Stimulated activated CD4-positive, alpha-beta T cell treated with anti-CD3 and anti-CD28 coated beads, Interleukin-12 subunit alpha, Interleukin-12 subunit beta, amount 100 ng/mL, for 48 hours (primary cell): ENCODE results near the gene CALML6.

Source experiments
- DNase-seq, 3 donors: peaks; one replicate each; pipeline ENCODE4 v3.0.0-alpha.2; 2020; ENCODE audit warnings: low read depth in 2 of 3, low spot score in 1 of 3

The CALML6 gene

DNA sequence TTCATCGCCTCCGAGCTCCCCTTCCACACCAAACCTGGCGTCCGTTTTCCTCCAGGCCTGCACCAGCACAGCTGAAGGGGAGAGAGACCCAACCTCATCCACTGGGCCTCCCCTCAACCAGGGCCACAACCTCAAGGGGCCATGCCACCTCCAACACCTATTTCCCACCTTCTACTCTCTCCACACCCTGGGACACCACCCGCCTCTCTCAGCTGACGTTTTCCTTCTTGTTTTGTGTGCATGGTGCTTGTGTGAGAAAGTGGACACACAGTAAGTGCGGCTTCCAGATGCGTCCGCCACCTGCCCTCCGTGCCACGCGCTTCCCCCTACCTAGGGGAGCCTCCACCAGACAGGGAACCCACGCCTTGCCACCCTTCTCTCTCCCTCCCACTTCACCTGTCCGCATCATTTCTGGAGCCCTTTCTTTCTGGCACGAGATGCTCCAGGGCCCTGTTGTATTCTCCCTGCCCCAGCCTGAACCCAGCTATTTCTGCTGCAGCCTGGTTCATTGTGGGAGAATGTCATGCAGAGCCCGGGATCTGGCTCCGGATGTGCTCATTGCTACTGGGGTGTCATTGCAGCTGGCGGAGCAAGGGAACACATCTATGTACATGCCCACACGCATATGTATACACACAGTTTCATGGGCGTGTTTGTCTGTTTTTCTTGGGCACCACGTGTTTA lies 22.8 kb upstream of the CALML6 start:
- no peak for DNase-seq

DNA sequence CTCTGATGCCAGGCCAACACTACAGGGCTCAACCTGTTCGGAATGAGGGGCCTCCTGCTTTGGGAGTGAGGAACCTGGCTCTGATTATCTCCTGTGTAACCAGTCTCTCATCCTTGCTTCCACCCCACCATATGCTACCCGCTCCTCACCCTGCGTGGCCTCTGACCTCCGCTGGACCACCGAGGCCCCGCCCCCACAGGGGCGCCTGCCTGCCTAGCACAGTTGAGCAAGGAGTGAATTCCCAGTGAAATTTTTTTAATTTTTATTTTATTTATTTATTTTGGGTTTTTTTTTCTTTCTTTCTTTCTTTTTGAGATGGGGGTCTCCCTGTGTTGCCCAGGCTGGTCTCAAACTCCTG lies 22.3 kb upstream of the CALML6 start:
- DNase-seq: no peak

DNA sequence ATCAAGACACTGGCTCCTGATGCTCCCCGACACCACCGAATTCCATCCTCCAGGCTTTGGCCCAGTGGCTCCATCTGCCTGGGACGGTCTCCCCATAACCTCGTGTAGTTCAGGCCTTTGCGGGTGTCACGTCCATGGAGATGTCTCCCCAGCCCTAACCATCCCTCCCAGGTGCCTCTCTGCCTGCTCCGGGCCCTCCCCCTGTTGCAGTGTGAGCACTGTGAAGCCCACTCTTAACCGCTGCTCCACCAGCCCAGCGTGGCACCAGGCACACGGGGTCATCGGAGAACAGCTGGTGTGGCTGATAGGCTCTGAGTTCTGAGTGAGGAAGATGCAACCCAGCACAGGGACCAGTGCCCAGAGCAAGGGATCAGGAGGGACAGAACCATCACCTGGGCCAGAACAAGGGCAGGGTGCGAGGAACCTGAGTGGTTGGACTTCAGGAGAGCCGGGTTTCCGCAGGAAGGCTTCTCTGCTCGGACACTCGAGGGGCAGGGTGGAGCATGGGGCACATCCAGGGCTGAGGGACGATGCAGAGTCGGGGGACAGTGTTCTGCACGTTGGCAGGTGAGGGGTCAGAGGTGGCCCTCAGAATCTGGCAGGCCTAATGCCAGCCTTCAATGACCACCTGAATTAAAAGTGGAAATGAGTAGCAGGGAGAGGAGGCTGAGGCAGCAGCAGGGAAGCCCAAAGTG lies 21.6 kb upstream of the CALML6 start:
- no peak for DNase-seq

DNA sequence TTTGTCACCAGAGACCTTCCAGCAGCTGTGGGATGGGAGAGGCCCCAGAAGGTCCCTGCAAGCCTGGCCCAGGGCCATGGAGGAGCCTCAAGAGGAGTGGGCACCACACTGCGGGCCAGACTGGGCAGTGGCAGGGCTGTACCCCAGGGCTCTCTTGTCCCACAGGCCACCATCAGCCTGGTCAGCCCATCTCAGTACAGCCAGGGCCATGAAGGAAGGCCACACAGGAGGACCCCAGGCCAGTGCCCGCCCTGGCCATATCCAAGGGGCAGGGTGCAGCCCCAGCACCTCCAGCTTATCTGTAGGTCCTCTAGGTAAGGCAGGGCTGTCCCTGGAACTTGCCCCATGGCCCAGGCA lies 21.1 kb upstream of the CALML6 start:
- DNase-seq: no peak

DNA sequence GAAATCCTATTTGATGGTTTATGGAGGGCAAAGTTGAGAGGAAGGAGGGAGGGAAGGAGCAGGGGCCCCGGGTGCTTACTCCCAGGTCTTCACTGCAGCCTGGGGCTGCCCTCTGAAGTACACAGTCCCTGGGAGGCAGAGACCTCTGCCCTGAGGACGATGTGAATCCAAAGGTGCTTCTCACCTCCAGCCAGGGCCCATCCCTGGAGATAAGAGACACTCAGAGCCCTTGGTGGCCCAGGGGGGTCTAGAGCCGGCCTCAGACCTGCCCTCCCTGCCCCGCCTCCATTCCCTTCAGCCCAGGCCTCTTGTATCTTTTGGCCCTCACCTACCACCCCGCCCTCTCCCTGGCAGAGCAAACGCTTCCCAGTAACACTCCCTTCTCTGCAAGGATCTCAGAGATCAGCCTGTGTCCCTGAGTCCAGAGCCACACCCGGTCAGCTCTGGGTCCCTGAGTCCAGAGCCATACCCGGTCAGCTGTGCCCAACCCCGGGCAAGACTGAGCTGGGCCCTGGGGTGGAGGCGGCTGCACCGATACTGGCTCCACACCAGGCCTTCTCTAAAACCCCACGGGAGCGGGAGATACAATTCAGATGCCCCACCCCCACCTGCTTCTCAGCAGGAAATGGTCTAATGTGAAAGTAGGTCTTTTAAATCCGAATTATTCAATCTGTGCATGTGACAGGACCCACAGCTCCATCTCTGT lies 20.6 kb upstream of the CALML6 start:
- DNase-seq: no peak

DNA sequence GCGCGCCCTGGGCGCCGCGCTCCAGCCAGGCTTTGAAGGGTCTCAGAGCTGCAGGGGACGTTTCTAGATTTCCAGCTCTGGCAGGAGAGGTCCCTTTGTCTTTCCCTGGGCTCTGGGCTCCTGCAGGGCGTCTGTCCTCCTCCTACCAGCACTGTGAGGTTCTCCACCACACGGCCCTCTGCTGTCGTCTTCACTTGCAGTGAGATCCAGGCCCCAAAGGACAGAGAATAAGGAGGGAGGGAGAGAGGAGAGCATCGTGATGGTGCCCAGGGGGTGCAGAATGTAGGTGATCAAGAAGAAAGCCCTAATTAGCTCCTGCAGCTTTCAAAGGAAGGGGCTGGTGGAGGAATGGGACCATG lies 20.0 kb upstream of the CALML6 start:
- DNase-seq: no peak

DNA sequence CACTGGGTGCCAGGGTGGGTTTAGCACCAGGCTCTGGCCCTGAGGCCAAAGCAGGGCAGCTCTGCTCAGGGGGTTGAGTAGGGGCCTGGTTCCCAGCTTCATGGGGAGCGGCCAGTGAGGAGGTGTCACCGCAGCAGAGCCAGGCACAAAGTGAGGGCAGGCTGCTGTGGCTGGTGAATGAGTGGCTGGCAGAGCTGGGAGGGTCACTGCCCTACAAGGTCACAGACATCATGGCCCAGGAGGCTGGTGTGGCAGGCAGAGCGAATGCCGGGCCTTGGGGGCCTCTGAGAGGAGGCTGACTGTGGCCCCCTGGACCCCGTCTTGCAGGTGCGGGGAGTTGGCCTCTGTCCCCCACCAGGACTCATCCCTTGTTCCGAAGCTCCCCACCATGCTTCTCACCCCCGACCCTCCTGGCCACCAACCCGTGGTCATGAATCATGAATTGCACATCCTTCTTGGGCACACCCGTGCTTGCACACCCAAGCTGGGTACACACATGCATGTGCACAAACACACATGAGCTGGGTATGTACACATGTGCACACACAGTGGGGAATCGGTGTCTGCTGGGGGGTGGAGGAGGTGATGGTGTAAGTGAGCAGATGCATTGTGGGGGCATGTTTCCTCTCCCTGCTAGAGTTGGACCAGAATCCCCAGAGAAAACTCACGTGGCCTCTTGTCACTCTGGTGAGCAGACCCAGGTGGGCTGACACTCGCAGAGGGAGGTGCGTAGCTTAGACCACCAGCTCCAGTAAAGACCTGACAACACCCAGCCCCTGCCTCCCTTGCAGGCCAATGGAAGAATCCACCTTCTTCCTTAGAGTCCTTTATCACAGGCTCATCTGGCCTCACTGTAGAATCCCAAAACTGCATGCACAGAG lies 19.4 kb upstream of the CALML6 start:
- no peak for DNase-seq

DNA sequence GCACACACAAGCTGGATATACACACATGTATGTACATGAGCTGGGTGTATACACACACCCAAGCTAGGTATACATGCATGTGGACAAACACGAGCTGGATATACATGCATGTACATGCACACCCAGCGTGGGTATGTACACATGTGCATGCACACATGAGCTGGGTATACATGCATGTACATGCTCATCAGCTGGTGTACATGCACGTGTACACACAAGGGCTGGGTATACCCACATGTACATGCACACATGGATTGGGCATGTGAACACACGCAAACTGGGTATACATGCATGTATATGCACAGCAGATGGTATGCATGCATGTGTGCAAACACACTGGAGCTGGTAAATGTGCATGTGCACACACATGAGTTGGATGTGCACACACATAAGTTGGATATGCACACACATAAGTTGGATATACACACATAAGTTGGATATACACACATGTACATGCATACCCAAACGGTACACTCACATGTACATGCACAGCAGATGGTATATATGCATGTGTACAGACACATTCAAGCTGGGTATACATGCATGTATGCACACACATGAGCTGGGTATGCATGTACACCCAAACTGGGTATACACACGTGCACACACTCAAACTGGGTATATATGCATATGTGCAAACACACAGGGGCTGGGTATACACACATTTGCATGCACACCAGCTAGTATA lies 16.7 kb upstream of the CALML6 start:
- no peak for DNase-seq

DNA sequence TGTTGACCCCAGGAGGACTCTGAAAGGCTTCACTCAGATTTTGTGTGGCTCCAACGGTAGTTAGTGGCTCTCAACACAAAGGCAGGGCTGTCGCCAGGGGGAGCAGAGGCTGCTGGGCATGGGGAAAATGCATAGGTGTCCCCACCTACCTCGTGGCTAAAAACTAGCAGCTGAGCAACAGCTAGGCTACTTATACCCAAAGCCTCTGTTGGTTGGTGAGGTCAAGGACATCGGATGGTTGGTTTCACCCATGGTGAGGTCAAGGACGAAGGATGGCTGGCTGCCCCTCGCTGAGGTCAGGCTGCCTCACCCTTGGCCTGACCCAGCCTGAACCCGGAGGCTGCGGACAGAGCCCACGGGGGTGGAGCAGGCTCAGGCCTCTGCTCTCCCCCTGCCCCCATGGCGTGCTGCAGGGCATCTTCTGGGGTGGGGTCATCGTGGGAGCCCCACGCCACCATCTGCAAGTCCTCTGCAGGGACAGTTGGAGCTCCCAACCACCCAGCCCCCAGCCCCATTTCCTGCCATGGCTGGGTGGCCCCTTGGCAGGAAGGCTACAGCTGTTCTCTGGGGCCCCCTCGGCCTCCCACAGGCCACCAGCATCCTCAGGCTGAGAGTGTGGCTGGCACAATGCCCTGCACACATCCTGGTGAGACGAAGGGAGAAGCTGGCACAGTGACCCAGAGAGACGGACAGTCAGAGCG lies 15.6 kb upstream of the CALML6 start:
- no peak for DNase-seq

DNA sequence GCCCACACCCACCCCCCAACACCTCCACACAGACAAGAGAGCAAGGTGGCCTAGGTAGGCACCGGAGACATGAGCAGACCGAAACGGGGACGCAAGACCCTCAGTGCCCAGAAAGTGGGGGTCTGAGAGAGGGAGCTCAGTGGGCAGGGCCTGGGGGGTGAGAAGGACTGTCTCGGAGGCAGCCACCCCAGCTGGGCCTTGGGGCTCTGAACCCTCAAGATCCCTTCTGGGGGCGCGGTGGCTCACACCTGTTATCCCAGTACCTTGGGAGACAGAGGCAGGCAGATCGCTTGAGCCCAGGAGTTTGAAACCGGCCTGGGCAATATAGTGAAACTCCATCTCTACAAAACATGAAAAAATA lies 15.1 kb upstream of the CALML6 start:
- DNase-seq: no peak

DNA sequence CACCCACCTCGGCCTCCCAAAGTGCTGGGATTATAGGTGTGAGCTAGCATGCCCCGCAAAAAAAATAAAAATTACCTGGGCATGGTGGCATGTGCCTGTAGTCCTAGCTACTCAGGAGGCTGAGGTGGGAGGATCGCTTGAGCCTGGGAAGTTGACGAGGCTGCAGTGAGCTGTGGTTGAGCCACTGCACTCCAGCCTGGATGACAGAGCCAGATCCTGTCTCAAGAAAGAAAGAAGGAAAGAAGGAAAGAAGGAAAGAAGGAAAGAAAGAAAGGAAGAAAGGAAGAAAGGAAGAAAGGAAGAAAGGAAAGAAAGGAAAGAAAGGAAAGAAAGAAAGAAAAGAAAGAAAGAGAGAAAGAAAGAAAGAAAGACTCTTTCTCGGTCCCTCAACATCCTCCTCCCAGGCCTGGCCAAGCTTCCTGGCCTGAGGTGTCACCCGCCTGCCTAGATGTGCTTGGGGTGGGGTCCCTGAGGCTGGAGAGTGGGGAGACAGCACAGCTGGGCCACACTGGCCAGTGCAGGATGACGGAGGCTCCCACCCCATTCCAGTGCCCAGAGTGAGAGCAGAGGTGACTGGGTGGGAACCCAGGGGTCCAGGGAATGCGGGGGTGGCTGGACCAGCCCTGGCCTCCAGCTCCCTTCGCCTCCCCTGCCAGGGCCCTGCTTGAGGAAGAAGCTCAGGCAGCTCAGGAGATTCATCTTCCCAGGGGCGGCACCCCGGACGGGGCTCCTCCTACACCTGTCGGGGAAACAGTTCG lies 14.0 kb upstream of the CALML6 start:
- no peak for DNase-seq

DNA sequence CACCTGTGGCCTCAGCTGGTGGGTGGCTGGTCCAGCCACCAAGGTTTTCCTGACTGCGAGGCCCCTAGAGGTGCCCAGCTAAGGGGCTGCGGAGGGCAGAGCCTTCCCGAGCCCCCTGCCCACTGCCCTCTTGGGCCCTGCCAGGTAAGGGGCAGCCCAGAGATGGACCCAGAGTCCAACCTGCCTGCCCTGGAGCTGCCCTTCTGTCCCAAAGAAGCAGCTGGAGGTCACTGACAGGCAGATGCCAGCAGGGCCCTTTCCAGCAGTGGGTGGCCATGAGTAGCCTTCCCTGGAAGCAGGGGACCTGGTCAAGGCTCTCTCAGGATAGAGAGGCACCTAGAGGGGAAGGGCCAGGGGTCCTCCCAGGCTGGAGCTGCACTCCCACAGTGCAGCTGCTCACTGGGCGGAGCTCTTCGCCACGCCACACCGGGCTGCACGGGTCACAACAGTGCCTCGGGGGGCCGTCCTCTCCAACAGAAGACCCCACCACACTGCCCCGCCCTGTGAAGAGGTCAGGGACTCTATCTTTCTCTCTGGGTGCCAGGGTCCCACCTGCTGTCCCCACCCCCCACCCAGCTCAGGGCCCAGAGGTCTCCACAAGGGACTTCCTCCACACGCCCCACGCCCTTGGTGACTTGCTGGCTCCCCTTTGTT lies 13.3 kb upstream of the CALML6 start:
- no peak for DNase-seq

DNA sequence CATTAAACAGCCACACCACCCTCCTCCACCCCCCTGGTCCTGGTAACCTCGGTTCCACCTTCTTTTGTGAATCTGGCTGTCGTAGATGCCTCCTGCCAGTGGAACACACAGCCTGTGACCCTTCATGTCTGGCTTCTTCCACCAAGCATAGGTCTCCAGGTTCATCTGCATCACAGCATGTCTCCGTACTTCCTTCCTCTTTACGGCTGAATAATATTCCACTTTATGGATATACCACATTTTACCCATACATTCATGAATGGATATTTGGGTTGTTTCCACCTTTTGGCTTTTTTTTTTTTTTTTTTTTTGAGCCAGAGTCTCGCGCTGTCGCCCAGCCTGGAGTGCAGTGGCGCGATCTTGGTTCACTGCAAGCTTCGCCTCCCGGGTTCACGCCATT lies 11.8 kb upstream of the CALML6 start:
- DNase-seq: no peak

DNA sequence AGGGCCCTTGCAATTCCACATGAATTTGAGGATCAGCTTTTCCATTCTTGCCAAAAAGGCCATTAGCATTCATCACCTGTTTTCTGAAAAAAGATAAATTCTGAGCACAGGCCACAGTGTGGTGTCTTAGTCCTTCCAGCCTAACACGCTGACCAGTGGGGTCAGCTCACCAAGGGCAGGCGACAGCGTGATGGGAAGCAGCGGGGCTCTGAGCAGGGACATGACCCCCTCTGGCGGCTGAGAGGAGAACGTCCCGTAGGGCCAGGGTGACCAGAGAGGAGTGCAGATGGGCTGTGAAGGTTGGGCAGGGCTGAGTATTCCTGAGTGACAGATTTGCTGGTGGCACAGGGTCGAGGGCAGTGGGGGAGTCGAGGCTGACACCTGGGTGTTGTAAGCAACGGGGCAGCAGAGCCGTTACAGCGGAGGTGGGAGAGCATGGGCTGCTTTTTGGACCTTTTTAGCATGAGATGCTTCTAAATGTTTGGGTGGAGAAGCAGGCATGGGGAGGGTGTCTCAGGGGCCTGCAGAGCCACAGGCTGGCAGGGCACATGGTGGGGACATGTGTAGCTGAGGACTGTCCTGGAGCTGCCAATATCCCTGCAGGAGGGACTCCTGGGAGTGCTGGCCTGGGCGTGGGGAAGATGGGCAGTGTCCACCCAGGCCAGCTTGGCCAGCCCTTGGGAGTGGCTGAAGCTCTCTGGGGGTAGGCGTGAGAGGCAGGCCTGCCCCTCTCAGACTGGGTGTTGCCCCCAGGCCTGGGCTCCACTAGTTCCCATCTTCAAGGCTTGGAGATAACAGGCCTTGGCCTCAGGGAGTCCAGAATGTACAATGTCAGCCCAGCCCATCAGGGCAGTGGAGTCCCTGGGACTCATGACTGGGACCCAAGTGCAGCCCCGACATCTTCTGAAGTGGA lies 8.6 kb upstream of the CALML6 start:
- peak; percentile 55 to 74 (median 66) for DNase-seq

DNA sequence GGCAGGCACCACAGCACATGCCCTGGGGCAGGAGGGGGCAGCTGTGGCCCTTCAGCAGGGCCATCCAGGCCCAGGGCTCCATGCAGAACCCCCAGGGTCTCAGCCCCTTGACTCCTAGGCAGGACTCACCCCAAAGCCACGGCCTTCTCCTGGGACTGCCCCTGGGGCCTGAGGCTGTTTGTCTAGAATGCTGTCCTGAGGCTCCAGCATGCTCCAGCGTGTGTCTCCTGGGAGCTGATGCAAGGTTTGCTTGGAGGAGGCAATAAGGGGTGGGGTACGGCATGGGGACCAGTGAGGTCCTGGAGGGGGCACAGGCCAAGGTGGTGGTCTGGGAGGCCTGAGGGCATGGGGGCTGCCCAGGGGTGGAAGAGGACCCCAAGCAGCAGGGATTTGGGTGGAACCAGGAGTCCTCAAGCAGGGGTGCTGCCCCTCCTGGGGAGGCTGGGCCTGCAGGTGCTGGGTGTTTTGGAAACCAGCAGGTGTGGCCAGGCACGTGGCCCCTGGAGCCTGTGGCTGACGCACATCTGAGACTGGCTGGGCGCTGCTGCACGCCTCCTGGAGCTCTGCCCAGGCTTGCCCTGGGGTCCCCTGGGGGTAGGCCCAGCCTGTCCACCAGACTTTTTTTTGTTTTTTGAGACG lies 7.8 kb upstream of the CALML6 start:
- no peak for DNase-seq

DNA sequence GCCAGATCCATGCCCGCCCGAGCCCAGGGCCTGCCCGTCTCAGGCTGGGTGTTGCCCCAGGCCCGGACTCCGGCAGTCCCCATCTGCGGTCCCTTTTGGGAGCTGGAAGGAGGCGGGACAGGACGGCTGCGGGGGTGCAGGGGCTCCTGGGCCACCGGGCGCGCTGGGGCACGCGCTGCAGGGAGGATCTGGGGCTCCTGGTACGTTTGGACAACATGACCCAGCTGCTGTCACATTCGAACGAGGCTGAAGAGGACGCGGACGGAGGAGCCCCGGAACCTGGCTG lies 6.6 kb upstream of the CALML6 start:
- no peak for DNase-seq

DNA sequence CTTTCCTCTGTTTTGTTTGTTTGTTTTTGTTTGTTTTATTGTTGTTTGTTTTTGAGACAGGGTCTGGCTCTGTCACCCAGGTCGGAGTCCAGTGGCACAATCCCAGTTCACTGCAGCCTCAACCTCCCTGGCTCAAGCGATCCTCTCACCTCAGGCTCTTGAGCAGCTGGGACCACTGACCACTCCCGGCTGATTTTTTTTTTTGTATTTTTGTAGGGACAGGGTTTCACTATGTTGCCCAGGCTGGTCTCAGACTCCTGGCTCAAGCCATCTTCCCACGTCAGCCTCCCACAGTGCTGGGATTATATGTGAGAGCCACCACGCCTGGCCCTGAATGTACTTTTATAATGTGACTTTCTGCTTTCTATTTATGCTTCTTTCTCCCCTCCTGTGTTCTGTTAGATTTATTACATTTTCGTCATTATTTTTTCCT lies 5.0 kb upstream of the CALML6 start:
- no peak for DNase-seq
